CD4-positive, alpha-beta T cell (primary cell): ENCODE measurements around the gene CDH18. TPM values are rescaled to one million over a fixed set of nuclear protein-coding genes. Genes with fewer than 3 reads are reported as not detected.

Source experiments
- ATAC-seq: fragments of 200-7000 bp; cut with Tn5 transposase; one replicate; pipeline ENCODE4 v1.10.0; 2022; ENCODE audit warnings: mild to moderate bottlenecking; ENCODE audit not compliant: poor library complexity
- CTCF ChIA-PET: fragments of 350-600 bp; sonication (Branson Sonifier 250); formaldehyde crosslinking; loops from one replicate; lab custom pipeline; 2021; ENCODE audit warnings: antibody characterized with exemption, inconsistent platforms; lab: Charles Lee
- POLR2A ChIA-PET: fragments of 350-600 bp; sonication (Branson Sonifier 250); formaldehyde crosslinking; loops from one replicate; lab custom pipeline; 2021; ENCODE audit warnings: antibody characterized with exemption, inconsistent platforms; lab: Charles Lee
- DNase-seq, 14 experiments: peaks; one replicate each; pipeline ENCODE4 v3.0.0-alpha.2; 2013 to 2020; ENCODE audit warnings: mixed read lengths in 2 of 14
- H3K27ac ChIP-seq, 2 donors: one replicate each; pipeline versions ENCODE4 v1.5.1 to v1.7.0; 2013; ENCODE audit warnings: low read length in 2 of 2, low read depth in 1 of 2, mild to moderate bottlenecking in 1 of 2
- H3K27me3 ChIP-seq, 2 experiments: 1 replicate in 1 of 2; 2 replicates in 1 of 2; pipeline versions ENCODE4 v1.6.1 to v1.7.0; 2013; ENCODE audit warnings: low read length in 2 of 2, control low read depth in 1 of 2, mild to moderate bottlenecking in 1 of 2, moderate library complexity in 1 of 2; ENCODE audit not compliant: insufficient read depth in 2 of 2, control insufficient read depth in 1 of 2
- H3K36me3 ChIP-seq: one replicate; pipeline ENCODE4 v1.6.1; 2013; ENCODE audit warnings: low read length, control low read depth; ENCODE audit not compliant: insufficient read depth
- H3K4me1 ChIP-seq: one replicate; pipeline ENCODE4 v1.6.1; 2013; ENCODE audit warnings: low read length, control low read depth; ENCODE audit not compliant: insufficient read depth
- H3K4me3 ChIP-seq: one replicate; pipeline ENCODE4 v1.5.1; 2013; ENCODE audit warnings: mild to moderate bottlenecking, low read length, moderate library complexity
- H3K9me3 ChIP-seq, 2 experiments: 1 replicate in 1 of 2; 2 replicates in 1 of 2; pipeline versions ENCODE4 v1.6.1 to v1.7.0; 2013; ENCODE audit warnings: low read length in 2 of 2, mild to moderate bottlenecking in 2 of 2, control low read depth in 1 of 2, moderate library complexity in 1 of 2; ENCODE audit not compliant: control insufficient read depth in 1 of 2, insufficient read depth in 1 of 2
- H3K27ac Mint-ChIP-seq: one replicate; pipeline ENCODE4 v1.8.0; 2020; ENCODE audit warnings: mixed read lengths
- H3K27me3 Mint-ChIP-seq: one replicate; pipeline ENCODE4 v1.8.0; 2021; ENCODE audit warnings: mixed read lengths
- H3K36me3 Mint-ChIP-seq: one replicate; pipeline ENCODE4 v1.8.0; 2021; ENCODE audit warnings: low read depth, mixed read lengths
- H3K4me1 Mint-ChIP-seq: one replicate; pipeline ENCODE4 v1.8.0; 2021; ENCODE audit warnings: low read depth, mixed read lengths
- H3K4me3 Mint-ChIP-seq: one replicate; pipeline ENCODE4 v1.8.0; 2020; ENCODE audit warnings: mild to moderate bottlenecking, mixed read lengths
- H3K9me3 Mint-ChIP-seq: one replicate; pipeline ENCODE4 v1.8.0; 2020; ENCODE audit warnings: mixed read lengths
- intact Hi-C, 2 experiments: fragments of 100-400 bp; cut with DNase I in 1 of 2; cut with micrococcal nuclease in 1 of 2; formaldehyde crosslinking; loops; one replicate each; pipeline versions ENCODE4 v1.15.1 to v1.9.0; 2023 to 2025; cut with DNase I, micrococcal nuclease
- polyA plus RNA-seq, 2 donors: library from polyadenylated mRNA; unstranded; fragments of 120-200 nt; gene quantifications; one replicate each; pipeline ENCODE4 v1.2.1, GENCODE V29; 2013
- total RNA-seq, 174 experiments: library from RNA in 2 of 174; stranded (reverse) in 2 of 174; gene quantifications; one replicate each; pipeline ENCODE4 v1.2.3 and lab custom pipeline; 2021 to 2026
- TF ChIP-seq, protein P1 (sequence below): fragments of 200-600 bp; IDR thresholded peaks from one replicate; pipeline ENCODE4 v1.8.0; 2022; ENCODE audit warnings: antibody characterized with exemption, mild to moderate bottlenecking

Gene CDH18, protein sequence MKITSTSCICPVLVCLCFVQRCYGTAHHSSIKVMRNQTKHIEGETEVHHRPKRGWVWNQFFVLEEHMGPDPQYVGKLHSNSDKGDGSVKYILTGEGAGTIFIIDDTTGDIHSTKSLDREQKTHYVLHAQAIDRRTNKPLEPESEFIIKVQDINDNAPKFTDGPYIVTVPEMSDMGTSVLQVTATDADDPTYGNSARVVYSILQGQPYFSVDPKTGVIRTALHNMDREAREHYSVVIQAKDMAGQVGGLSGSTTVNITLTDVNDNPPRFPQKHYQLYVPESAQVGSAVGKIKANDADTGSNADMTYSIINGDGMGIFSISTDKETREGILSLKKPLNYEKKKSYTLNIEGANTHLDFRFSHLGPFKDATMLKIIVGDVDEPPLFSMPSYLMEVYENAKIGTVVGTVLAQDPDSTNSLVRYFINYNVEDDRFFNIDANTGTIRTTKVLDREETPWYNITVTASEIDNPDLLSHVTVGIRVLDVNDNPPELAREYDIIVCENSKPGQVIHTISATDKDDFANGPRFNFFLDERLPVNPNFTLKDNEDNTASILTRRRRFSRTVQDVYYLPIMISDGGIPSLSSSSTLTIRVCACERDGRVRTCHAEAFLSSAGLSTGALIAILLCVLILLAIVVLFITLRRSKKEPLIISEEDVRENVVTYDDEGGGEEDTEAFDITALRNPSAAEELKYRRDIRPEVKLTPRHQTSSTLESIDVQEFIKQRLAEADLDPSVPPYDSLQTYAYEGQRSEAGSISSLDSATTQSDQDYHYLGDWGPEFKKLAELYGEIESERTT
- total RNA-seq (not detected), total RNA-seq (lab: John Stamatoyannopoulos, UW) (0 to 0.20 (median 0) reads per million in 172 experiments)
- polyA plus RNA-seq (2013, experiment 1 of 2), result not detected
- 0.07 TPM for polyA plus RNA-seq (2013, experiment 2 of 2)

DNA sequence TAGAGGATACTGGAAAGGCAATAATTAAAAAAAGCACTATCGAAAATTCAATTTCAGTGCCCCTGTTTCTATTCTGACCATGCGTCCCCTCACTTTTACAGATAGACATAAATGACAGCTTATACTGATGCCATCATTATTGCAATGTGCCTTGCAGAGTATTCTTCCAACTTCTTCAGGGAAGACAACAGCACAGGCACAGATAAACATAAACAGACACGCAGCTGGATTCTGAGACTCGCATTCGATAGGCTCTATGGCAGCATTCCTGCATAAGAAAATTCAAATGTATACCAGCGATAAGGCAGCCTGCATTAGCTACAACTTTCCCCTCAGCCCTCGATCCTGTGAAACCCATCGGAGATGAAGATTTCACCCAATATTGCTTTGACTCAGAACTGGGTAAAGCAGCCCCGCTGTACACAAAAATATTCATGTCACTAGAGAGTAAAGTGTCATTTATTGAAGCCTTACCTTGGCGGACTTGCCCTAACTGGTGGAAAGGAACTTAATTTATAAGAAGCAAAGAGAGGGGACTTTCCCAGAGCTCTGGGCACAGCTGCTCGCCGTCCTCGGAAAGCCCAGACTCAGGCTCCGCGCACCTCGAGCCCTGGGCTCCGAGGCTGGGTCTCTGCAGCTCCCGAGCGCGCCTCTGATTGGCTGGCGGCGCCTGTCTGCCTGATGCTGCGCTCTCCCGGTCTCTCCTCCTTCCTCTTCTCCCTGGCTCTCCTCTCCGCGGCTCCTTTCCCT is at the start of gene CDH18:
Gene CDH18 (minus strand): TSS at position 589 of the 750 bp plus-strand sequence. CDS start 149,214 bp downstream, outside the sequence.
- Mint-ChIP-seq H3K27ac (no peak within 1 kb of the TSS), H3K9me3 (peaks cover 13% of the 10 kb centered on the region), H3K4me3 (no peak within 1 kb of the TSS), H3K36me3 (no peaks in the 10 kb centered on the region), H3K27me3 (no peaks in the 10 kb centered on the region), H3K4me1 (no peaks in the 10 kb centered on the region)
- DNase-seq (no peak), ATAC-seq (no peak)
- H3K4me3 ChIP-seq, result no peak within 1 kb of the TSS
- H3K27ac ChIP-seq, result no peak within 1 kb of the TSS
- no peaks in the 10 kb centered on the region for H3K27me3 ChIP-seq
- intact Hi-C loops, result no loop called here
- H3K36me3 ChIP-seq, result no peaks in the 10 kb centered on the region
- ChIA-PET POLR2A (no interaction called here), CTCF (no interaction called here)
- TF ChIP-seq, protein P1, sequence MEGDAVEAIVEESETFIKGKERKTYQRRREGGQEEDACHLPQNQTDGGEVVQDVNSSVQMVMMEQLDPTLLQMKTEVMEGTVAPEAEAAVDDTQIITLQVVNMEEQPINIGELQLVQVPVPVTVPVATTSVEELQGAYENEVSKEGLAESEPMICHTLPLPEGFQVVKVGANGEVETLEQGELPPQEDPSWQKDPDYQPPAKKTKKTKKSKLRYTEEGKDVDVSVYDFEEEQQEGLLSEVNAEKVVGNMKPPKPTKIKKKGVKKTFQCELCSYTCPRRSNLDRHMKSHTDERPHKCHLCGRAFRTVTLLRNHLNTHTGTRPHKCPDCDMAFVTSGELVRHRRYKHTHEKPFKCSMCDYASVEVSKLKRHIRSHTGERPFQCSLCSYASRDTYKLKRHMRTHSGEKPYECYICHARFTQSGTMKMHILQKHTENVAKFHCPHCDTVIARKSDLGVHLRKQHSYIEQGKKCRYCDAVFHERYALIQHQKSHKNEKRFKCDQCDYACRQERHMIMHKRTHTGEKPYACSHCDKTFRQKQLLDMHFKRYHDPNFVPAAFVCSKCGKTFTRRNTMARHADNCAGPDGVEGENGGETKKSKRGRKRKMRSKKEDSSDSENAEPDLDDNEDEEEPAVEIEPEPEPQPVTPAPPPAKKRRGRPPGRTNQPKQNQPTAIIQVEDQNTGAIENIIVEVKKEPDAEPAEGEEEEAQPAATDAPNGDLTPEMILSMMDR, result no peak
- peaks cover 0 to 9% of the 10 kb centered on the region in 2 experiments for H3K9me3 ChIP-seq
- H3K4me1 ChIP-seq, result no peaks in the 10 kb centered on the region

DNA sequence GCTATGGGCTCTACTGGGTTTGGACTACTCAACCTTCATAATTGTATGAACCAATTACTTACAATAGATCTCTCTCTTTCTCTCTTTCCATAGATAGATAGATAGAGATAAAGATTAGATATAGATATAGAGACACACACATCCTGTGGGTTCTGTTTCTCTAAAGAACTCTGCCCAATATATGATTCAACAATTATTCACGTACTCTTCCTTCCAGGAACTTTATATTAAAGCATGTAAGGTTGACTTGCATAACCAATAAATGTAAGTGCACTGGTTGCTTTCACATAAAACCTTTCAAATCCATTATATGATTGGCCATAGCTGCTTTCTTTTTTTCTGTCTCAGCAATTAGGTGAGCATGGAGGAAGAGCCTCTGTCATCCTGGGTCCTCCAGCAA is 46.7 kb upstream of the CDH18 start:
- Mint-ChIP-seq H3K4me1 (no peaks in the 10 kb centered on the region), H3K27me3 (no peaks in the 10 kb centered on the region), H3K36me3 (no peaks in the 10 kb centered on the region), H3K27ac (no peak overlapping the region), H3K9me3 (peaks cover 25% of the 10 kb centered on the region), H3K4me3 (no peak overlapping the region)
- ATAC-seq, result no peak
- H3K9me3 ChIP-seq, result no peaks in the 10 kb centered on the region
- H3K27me3 ChIP-seq, result no peaks in the 10 kb centered on the region
- POLR2A ChIA-PET, result no interaction called here
- intact Hi-C loops, result no loop called here
- TF ChIP-seq, protein P1, result no peak
- DNase-seq, result no peak
- H3K36me3 ChIP-seq, result no peaks in the 10 kb centered on the region
- no peaks in the 10 kb centered on the region for H3K4me1 ChIP-seq
- CTCF ChIA-PET, result no interaction called here
- no peak overlapping the region for H3K4me3 ChIP-seq
- no peak overlapping the region for H3K27ac ChIP-seq

DNA sequence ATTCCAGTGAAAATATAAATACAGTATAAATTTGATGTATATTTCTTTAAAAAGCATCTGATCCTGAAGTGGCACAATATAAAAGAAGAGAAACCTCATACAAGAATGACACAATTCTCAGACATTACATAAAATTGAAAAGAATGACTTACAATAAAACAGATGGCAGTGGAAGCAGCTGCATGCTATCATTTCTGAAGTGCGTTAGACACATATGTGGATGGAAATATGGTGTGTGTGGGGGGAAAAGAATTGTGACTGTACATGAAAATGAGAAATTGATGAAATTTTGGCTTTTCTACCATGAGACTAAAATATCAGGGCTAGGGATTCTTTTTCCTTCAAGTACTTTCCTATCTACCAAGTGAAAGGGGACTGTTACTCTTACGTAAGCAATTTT is 45.9 kb upstream of the CDH18 start:
- H3K27me3 ChIP-seq, result no peaks in the 10 kb centered on the region
- no peaks in the 10 kb centered on the region for H3K4me1 ChIP-seq
- no peak overlapping the region for H3K4me3 Mint-ChIP-seq
- H3K27me3 Mint-ChIP-seq, result no peaks in the 10 kb centered on the region
- CTCF ChIA-PET, result no interaction called here
- H3K27ac ChIP-seq, result no peak overlapping the region
- no peak overlapping the region for H3K27ac Mint-ChIP-seq
- H3K36me3 Mint-ChIP-seq, result no peaks in the 10 kb centered on the region
- H3K4me3 ChIP-seq, result no peak overlapping the region
- DNase-seq (no peak), ATAC-seq (no peak)
- H3K9me3 Mint-ChIP-seq, result peaks cover 28% of the 10 kb centered on the region
- no peaks in the 10 kb centered on the region for H3K9me3 ChIP-seq
- intact Hi-C loops, result no loop called here
- H3K4me1 Mint-ChIP-seq, result no peaks in the 10 kb centered on the region
- TF ChIP-seq, protein P1, result no peak
- no peaks in the 10 kb centered on the region for H3K36me3 ChIP-seq
- POLR2A ChIA-PET, result no interaction called here
